Gastrocnemius medialis (tissue), 4 donors: ENCODE results near the gene MAEA. TPM values are rescaled to one million over a fixed set of nuclear protein-coding genes. Genes with fewer than 3 reads are reported as not detected.

Source experiments
- ATAC-seq, 2 donors: fragments of 150-250 bp; one replicate each; pipeline ENCODE4 v1.9.1; 2016
- DNase-seq, 2 donors: peaks; one replicate each; pipeline ENCODE4 v3.0.0-alpha.2; 2019
- H3K27ac ChIP-seq, 4 donors: fragments of 200-600 bp; sonication (generic); 1 replicate in 1 of 4; 2 replicates in 3 of 4; pipeline ENCODE4 v1.5.1; 2016 to 2018; ENCODE audit warnings: mild to moderate bottlenecking in 2 of 4, moderate library complexity in 1 of 4
- H3K27me3 ChIP-seq, 3 donors: fragments of 200-600 bp; sonication (generic) in 2 of 3; 1 replicate in 1 of 3; 2 replicates in 2 of 3; pipeline versions ENCODE4 v1.5.1 to v1.6.0; 2016 to 2019; ENCODE audit warnings: mild to moderate bottlenecking in 1 of 3, moderate library complexity in 1 of 3
- H3K36me3 ChIP-seq, 2 donors: fragments of 200-600 bp; sonication (generic) in 1 of 2; one replicate each; pipeline ENCODE4 v1.5.1; 2017 to 2018
- H3K4me1 ChIP-seq, 2 donors: fragments of 200-600 bp; sonication (generic) in 1 of 2; one replicate each; pipeline ENCODE4 v1.5.1; 2016 to 2017; ENCODE audit warnings: mild to moderate bottlenecking in 2 of 2
- H3K4me3 ChIP-seq, 4 donors: fragments of 200-600 bp; sonication (generic) in 3 of 4; 1 replicate in 1 of 4; 2 replicates in 3 of 4; pipeline ENCODE4 v1.5.1; 2016 to 2019; ENCODE audit warnings: mild to moderate bottlenecking in 2 of 4
- H3K9me3 ChIP-seq, 3 donors: fragments of 200-600 bp; sonication (generic) in 2 of 3; 1 replicate in 1 of 3; 2 replicates in 2 of 3; pipeline ENCODE4 v1.5.1; 2016 to 2019
- CTCF ChIP-seq, 5 experiments: fragments of 450-650 bp in 3 of 5; fragments of 200-600 bp in 2 of 5; sonication (generic) in 2 of 5; IDR thresholded peaks in 4 of 5; conservative IDR thresholded peaks in 1 of 5; 1 replicate in 4 of 5; 2 replicates in 1 of 5; pipeline ENCODE4 v1.5.1; 2016 to 2019; ENCODE audit warnings: antibody characterized with exemption in 5 of 5, mild to moderate bottlenecking in 3 of 5, moderate library complexity in 3 of 5
- POLR2A ChIP-seq, 2 donors: fragments of 450-650 bp; IDR thresholded peaks; one replicate each; pipeline ENCODE4 v1.6.1; 2017; ENCODE audit warnings: antibody characterized with exemption in 2 of 2, mild to moderate bottlenecking in 2 of 2, moderate library complexity in 2 of 2
- in situ Hi-C, 4 donors: fragments of 200-750 bp; cut with MboI; loops; one replicate each; pipeline versions ENCODE4 v1.15.0 to v1.8.0; 2017; ENCODE audit warnings: low sequenced_read_pairs in 4 of 4
- intact Hi-C: fragments of 100-400 bp; cut with DNase I; formaldehyde crosslinking; loops from one replicate; pipeline ENCODE4 v1.15.1; 2023; ENCODE audit warnings: low total_unique reads
- total RNA-seq, 4 donors: library from RNA; depleted of rRNA; stranded (reverse); fragments of >200 nt; gene quantifications; one replicate each; pipeline versions ENCODE4 v1.1.0 to v1.2.3, GENCODE V29; 2016

Gene MAEA
- total RNA-seq, 4 donors from 2014 or later, result 30.0 to 42.7 (median 34.3) TPM

- in situ Hi-C loops, result no loop called here
- H3K4me1 ChIP-seq, result peaks cover 4 to 6% of the 10 kb centered on the region in 2 donors
- H3K27ac ChIP-seq, result no peak overlapping the region
- DNase-seq (no peak), ATAC-seq (no peak)
- no peaks in the 10 kb centered on the region for H3K27me3 ChIP-seq
- H3K9me3 ChIP-seq, result no peaks in the 10 kb centered on the region
- H3K36me3 ChIP-seq, result peaks cover 0 to 27% of the 10 kb centered on the region in 2 donors
- intact Hi-C loops, result no loop called here
- TF ChIP-seq POLR2A (IDR thresholded peaks at IDR 0.05) (no peak), CTCF (IDR thresholded peaks at IDR 0.05 in 4 of 5, conservative IDR thresholded peaks at IDR 0.05 in 1 of 5) (no peak)
- no peak overlapping the region for H3K4me3 ChIP-seq
Measured at GRCh38 chr4:1325176-1325480, 35.4 kb downstream of the MAEA start.

GRCh38 chr4:1325681-1326635 lies 36.3 kb downstream of the MAEA start:
- no peak for DNase-seq

GRCh38 chr4:1326751-1327525 lies 37.2 kb downstream of the MAEA start:
- intact Hi-C loops, result no loop called here
- Histone ChIP-seq H3K36me3 (peaks cover 0 to 27% of the 10 kb centered on the region in 2 donors), H3K27me3 (no peaks in the 10 kb centered on the region), H3K27ac (no peak overlapping the region), H3K9me3 (no peaks in the 10 kb centered on the region), H3K4me3 (no peak overlapping the region), H3K4me1 (peaks cover 9 to 15% of the 10 kb centered on the region in 2 donors)
- in situ Hi-C loops, result no loop called here
- ATAC-seq, result no peak
- no peak for DNase-seq
- no peak for TF ChIP-seq CTCF (IDR thresholded peaks at IDR 0.05 in 4 of 5, conservative IDR thresholded peaks at IDR 0.05 in 1 of 5)
- TF ChIP-seq POLR2A (IDR thresholded peaks at IDR 0.05), result no peak

More at GRCh38 chr4:1325681-1326635, 36.3 kb downstream of the MAEA start:
- Histone ChIP-seq H3K4me1 (peaks cover 9 to 10% of the 10 kb centered on the region in 2 donors), H3K36me3 (peaks cover 0 to 27% of the 10 kb centered on the region in 2 donors), H3K27me3 (no peaks in the 10 kb centered on the region), H3K9me3 (no peaks in the 10 kb centered on the region), H3K4me3 (no peak overlapping the region), H3K27ac (no peak overlapping the region)
- no peak for ATAC-seq
- in situ Hi-C loops (no loop called here), intact Hi-C loops (no loop called here)
- TF ChIP-seq POLR2A (IDR thresholded peaks at IDR 0.05) (no peak), CTCF (IDR thresholded peaks at IDR 0.05 in 4 of 5, conservative IDR thresholded peaks at IDR 0.05 in 1 of 5) (no peak)

GRCh38 chr4:1327526-1328266 lies 38.0 kb downstream of the MAEA start:
- Histone ChIP-seq H3K4me3 (no peak overlapping the region), H3K36me3 (peaks cover 0 to 27% of the 10 kb centered on the region in 2 donors), H3K4me1 (peaks cover 9 to 15% of the 10 kb centered on the region in 2 donors), H3K27ac (no peak overlapping the region), H3K27me3 (no peaks in the 10 kb centered on the region), H3K9me3 (no peaks in the 10 kb centered on the region)
- ATAC-seq (no peak), DNase-seq (no peak)
- in situ Hi-C loops, result no loop called here
- no peak for TF ChIP-seq CTCF (IDR thresholded peaks at IDR 0.05 in 4 of 5, conservative IDR thresholded peaks at IDR 0.05 in 1 of 5)
- no peak for TF ChIP-seq POLR2A (IDR thresholded peaks at IDR 0.05)
- intact Hi-C loops, result no loop called here
